Measurements from ENCODE around the gene RPS6KC1. TPM values are rescaled to one million over a fixed set of nuclear protein-coding genes. Genes with fewer than 3 reads are reported as not detected.

RPS6KC1 gene
- total and polyA plus RNA-seq, 9 of the 15 experiments (the other 6 are each of a cell fraction or from before 2014, with no cell fraction given): 4.3 to 34.6 (median 20.9) TPM

GRCh38 chr1:213015099-213016050, 35.7 kb upstream of the RPS6KC1 start, which contains the start of gene ANGEL2 (continued):
- TF ChIP-seq TSHZ1 (CRISPR knock-in tag; IDR thresholded peaks at IDR 0.05) (no peak), BCOR (IDR thresholded peaks at IDR 0.05) (no peak), CHD2 (IDR thresholded peaks at IDR 0.05; ENCODE audit: low read depth, low read length) (no peak), RNF219 (CRISPR knock-in tag; IDR thresholded peaks at IDR 0.05) (0 out of 2 replicates have a peak, but pooled peaks have one; percentile 20), TAF1 (IDR thresholded peaks at IDR 0.05; ENCODE audit: control insufficient read depth, extremely low read depth, insufficient read depth, low read length, severe bottlenecking) (peak; percentile 70), PATZ1 (CRISPR knock-in tag; IDR thresholded peaks at IDR 0.05; ENCODE audit: borderline replicate concordance) (no peak), RBM15 (IDR thresholded peaks at IDR 0.05; ENCODE audit: insufficient read depth, low read length) (no peak), NCOA1 (IDR thresholded peaks at IDR 0.05; ENCODE audit: low read depth) (no peak), ETV1 (tag; conservative IDR thresholded peaks at IDR 0.05; ENCODE audit: low read depth) (no peak), CEBPG (CRISPR knock-in tag; IDR thresholded peaks at IDR 0.05) (no peak; the same call in 1 of the 2 replicates), CEBPG (tag; conservative IDR thresholded peaks at IDR 0.05 in 1 of 2, IDR thresholded peaks at IDR 0.05 in 1 of 2) (no peak), OTX1 (CRISPR knock-in tag; IDR thresholded peaks at IDR 0.05) (0 out of 2 replicates have a peak, but pooled peaks have one; percentile 70), ATF4 (CRISPR knock-in tag; IDR thresholded peaks at IDR 0.05) (no peak), SRSF3 (IDR thresholded peaks at IDR 0.05; ENCODE audit: insufficient read depth, low read length) (no peak), SAFB2 (IDR thresholded peaks at IDR 0.05; ENCODE audit: borderline replicate concordance, low read depth, low read length, severe bottlenecking) (no peak), NR2F6 (CRISPR knock-in tag; IDR thresholded peaks at IDR 0.05) (no peak), SRF (CRISPR knock-in tag; IDR thresholded peaks at IDR 0.05) (peak in 1 of 2 experiments; percentile 68; a peak in 2 of 4 replicates)

Data from K562 (cell line).